GM19023 (cell line): ENCODE measurements around the gene ATF7IP2.
"Not testable (repeated sequence)": the region's sequence is repeated elsewhere in the genome, so short reads cannot be mapped to it uniquely, and the experiment has no call there.

Experiments used
- ATAC-seq: cut with Tn5 transposase; IDR thresholded peaks from one replicate; pipeline ENCODE4 v1.9.1; 2021; ENCODE audit warnings: mild to moderate bottlenecking, moderate library complexity; ENCODE audit not compliant: unreplicated experiment

Gene ATF7IP2

DNA sequence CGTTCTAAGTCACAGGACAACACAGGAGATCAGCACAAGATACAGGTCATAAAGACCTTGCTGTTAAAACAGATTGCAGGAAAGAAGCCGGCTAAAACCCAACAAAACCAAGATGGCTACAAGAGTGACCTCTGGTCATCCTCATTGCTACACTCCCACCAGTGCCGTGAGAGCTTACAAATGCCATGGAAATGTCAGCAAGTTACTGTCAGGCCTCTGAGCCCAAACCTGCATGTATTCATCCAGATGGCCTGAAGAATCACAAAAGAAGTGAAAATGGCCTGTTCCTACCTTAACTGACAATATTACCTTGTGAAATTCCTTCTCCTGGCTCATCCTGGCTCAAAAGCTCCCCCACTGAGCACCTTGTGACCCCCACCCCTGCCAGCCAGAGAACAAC, 119.4 kb downstream of the ATF7IP2 start:
- ATAC-seq = not testable (repeated sequence)

GRCh38 chr16:10509534-10510025, 123.7 kb downstream of the ATF7IP2 start:
- no peak for ATAC-seq

- ATAC-seq = no peak
Measured at GRCh38 chr16:10510279-10510678, 124.4 kb downstream of the ATF7IP2 start.

GRCh38 chr16:10511829-10512228, 126.0 kb downstream of the ATF7IP2 start:
- ATAC-seq = no peak

DNA sequence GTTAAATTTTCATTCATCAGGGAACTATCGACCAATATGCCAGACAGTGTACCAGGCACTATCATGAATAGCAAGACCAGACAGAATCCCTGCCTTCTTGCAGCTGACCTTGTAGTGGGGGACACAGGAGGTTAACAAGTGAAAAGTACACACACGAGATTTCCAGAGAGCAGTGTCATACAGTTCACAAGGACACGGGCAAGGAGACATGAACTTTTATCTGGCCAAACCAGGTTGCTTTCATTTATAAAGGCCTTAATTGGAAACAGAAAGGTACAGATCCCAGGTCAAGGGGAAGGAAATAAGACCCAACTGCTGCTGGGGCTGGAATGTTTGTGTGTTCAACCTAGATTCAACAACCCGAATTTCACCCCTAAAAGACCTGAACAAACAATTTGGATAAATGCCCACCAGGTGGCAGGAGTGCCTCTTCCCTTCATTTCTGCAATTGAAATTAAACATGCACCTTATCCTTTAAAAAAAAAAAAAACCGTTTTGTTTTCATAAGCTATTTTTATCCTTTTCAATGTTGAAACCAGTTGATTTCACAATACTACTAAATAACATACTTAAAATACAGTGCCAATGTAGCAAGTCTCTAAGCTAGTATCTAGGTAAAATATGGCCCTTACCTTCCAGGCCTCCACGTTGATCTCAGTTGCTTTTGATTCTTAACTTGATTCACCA, 128.7 kb downstream of the ATF7IP2 start:
- no peak for ATAC-seq

GRCh38 chr16:10517868-10518267, 132.0 kb downstream of the ATF7IP2 start:
- no peak for ATAC-seq

DNA sequence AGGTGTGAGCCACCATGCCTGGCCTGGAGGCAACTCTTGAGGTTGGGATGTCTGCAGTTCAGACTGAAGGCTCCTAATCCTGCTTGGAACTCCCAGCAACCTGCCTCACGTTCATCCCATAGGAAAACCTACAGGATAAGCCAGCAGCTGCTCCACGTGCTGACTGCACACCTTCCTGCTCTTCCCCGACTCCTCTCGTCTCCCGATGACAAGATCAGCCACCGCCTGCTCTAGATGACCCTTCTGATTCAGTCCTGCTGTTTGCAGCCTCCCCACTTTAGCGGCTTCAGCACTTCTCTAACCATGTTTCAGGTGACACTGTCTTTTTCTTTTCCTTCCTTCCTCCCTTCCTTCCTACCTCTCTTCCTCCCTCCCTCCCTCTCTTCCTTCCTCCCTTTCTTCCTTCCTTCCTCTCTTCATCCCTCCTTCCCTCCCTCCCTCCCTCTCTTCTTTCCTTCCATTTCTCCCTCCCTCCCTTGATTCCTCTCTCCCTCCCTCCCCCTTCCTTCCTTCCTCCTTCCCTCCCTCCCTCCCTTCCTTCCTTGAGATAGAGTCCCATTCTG, 132.7 kb downstream of the ATF7IP2 start:
- ATAC-seq = no peak

- no peak for ATAC-seq
Measured at GRCh38 chr16:10519297-10519696, 133.4 kb downstream of the ATF7IP2 start.

DNA sequence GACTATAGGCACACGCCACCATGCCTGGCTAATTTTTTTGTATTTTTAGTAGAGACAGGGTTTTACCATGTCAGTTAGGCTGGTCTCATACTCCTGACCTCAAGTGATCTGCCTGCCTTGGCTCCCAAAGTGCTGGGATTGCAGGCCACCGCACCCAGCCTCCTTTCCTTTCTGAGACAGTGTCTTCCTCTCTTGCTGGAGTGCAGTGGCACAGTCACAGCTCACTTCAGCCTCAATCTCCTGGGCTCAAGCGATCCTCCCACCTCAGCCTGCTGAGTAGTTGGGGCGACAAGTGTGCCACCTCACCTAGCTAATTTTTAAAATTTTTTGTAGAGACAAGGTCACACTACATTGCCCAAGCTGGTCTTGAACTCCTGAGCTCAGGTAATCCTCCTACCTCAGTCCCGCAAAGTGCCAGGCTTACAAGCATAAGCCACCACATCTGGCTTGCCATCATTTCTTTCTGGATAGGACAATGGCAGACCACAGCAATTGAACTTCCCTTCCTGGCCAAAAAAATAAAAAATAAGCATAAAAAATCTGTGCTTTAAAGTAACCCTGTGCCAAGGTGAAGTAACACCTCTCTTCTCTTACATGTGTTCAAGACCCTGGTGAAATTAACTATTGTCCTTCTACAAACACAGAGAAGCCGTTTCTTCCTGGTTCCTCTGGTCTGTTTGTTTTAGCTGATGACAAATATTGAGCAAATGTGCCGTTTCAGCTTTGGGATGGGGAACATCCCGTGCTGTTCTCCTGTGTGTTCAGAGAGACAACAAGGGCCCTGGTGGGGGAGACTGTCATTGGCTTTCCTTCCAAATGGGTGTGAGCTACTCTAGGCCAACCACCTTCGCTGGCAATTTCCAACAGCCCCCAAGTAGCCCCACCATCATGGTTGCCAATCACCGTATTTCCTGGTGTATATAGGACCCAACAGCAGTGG, 134.3 kb downstream of the ATF7IP2 start:
- no peak for ATAC-seq

- no peak for ATAC-seq
Measured at GRCh38 chr16:10520869-10521578, 135.2 kb downstream of the ATF7IP2 start.

DNA sequence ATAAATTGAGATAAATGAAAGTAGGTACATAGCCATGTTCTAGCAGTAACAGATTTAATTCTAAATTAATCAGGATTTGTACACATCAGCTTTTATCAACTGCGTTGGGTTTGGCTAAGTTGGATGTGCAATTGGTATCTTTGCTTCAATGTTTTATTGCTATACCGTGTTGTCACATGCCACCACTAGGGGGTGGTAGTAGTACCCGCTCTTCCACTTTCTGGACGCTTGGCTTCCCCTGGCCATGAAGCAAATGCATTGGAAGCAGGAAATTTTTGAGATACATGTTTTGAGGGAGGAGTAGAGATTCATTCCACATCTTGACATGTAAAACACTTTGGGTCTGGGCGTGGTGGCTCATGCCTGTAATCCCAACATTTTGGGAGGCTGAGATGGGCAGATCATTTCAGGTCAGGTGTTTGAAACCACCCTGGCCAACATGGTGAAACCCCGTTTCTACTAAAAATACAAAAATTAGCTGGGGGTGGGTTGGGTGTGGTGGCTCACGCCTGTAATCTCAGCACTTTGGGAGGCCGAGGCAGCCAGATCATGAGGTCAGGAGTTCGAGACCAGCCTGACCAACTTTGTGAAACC, 135.9 kb downstream of the ATF7IP2 start:
- ATAC-seq = no peak

- no peak for ATAC-seq
Measured at GRCh38 chr16:10522966-10523365, 137.1 kb downstream of the ATF7IP2 start.

- ATAC-seq = no peak
Measured at GRCh38 chr16:10525214-10525825, 139.5 kb downstream of the ATF7IP2 start.

GRCh38 chr16:10526962-10527361, 141.1 kb downstream of the ATF7IP2 start:
- ATAC-seq = no peak

GRCh38 chr16:10528635-10529034, 142.8 kb downstream of the ATF7IP2 start:
- no peak for ATAC-seq

DNA sequence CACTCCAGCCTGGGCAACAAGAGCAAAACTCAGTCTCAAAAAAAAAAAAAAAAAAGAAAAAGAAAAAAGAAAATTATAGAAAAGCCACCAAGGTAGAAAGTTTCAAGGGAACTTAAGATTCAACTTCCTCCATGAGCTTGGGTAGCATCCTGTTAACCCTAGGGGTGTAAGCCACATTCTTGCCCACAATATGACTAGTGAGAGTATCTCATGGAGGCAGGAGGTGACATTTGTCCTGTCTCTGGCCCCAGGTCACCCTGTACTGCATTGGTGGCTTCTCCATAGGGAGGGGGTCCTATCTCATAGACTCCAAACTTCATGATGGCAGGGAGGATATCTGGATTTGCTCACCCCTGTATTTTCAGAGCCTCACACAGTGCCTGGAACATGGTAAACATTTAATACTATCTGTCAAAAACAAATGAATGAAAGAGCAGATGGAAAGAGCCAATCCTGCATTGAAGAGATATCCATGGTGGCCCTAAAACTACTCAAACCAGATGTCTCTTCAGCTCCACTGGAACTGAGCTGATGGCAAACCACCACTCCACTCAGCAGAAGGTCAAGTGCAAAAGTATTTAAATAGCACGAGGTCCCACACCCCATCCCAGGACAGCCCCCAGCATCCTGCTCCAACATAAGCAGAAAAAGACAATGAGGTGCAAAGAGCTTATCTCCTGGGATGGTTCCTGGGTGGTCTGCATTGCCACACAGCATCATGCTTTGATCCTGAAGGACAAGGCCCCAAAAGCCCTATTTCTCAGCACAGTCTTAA, 144.2 kb downstream of the ATF7IP2 start:
- no peak for ATAC-seq

DNA sequence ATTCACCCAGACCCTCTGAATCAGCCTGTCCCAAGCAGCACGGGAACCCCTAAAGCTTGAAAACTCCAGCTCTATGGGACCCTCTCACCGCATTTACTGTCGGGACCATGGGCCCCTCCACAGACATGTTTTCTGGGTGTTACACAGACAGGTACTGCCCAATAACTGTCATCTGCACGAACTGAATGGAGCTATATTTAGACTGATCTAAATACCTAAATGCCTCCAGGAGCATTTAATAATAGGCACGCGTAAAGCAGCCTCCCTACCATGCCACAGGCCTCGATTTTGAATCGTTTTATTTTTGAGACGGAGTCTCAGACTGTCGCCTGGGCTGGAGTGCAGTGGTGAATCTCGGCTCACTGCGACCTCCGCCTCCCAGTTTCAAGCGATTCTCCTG, 144.8 kb downstream of the ATF7IP2 start:
- ATAC-seq = no peak

GRCh38 chr16:10531582-10531981, 145.7 kb downstream of the ATF7IP2 start:
- no peak for ATAC-seq
